Endothelial cell of umbilical vein (primary cell): Measurements from ENCODE around the gene GON4L. TPM values are rescaled to one million over a fixed set of nuclear protein-coding genes. Genes with fewer than 3 reads are reported as not detected.

ENCODE experiments used
- BruUV-seq: library from RNA; stranded (reverse); fragments of 400-500 nt; replicated peaks from 2 replicates; lab custom pipeline; 2021; lab: Mats Ljungman, UMichigan
- CTCF ChIA-PET: fragments of 300-600, 350-600 bp; sonication (Branson Sonifier 250); formaldehyde crosslinking; loops from one replicate; lab custom pipeline; 2021; ENCODE audit warnings: antibody characterized with exemption, inconsistent platforms; lab: Charles Lee
- POLR2A ChIA-PET: fragments of 300-600, 350-600 bp; sonication (Branson Sonifier 250); formaldehyde crosslinking; loops from one replicate; lab custom pipeline; 2021; ENCODE audit warnings: antibody characterized with exemption, inconsistent platforms; lab: Charles Lee
- DNase-seq: peaks from one replicate; pipeline ENCODE4 v3.0.0-alpha.2; 2011; ENCODE audit warnings: low read depth, low spot score
- FAIRE-seq: peaks from 2 replicates; lab custom pipeline; 2011; peaks lifted over from hg19 to GRCh38; lab: Jason Lieb, UNC
- H2AFZ ChIP-seq: 2 replicates; pipeline ENCODE4 v1.6.0; 2012; ENCODE audit warnings: low read depth, low read length, control low read depth, inconsistent platforms
- H3K27ac ChIP-seq: 2 replicates; pipeline ENCODE4 v1.5.1; 2011; ENCODE audit warnings: low read depth, mild to moderate bottlenecking, control low read depth, low read length, moderate library complexity; ENCODE audit not compliant: insufficient read depth
- H3K27me3 ChIP-seq, 2 experiments: 2 replicates each; pipeline versions ENCODE4 v1.6.0 to v1.6.1; 2011; ENCODE audit warnings: low read length in 2 of 2, mixed read lengths in 1 of 2; ENCODE audit not compliant: control insufficient read depth in 2 of 2, insufficient read depth in 2 of 2
- H3K36me3 ChIP-seq, 2 experiments: 2 replicates in 1 of 2; 3 replicates in 1 of 2; pipeline ENCODE4 v1.5.1; 2011; ENCODE audit warnings: low read length in 2 of 2, mild to moderate bottlenecking in 1 of 2, moderate library complexity in 1 of 2; ENCODE audit not compliant: control insufficient read depth in 2 of 2, insufficient read depth in 2 of 2; ENCODE audit errors: extremely low read depth in 1 of 2
- H3K4me1 ChIP-seq: 3 replicates; pipeline ENCODE4 v1.5.1; 2011; ENCODE audit warnings: mild to moderate bottlenecking, low read length; ENCODE audit not compliant: control insufficient read depth, insufficient read depth; ENCODE audit errors: extremely low read depth
- H3K4me2 ChIP-seq: 2 replicates; pipeline ENCODE4 v1.6.1; 2011; ENCODE audit warnings: low read length, control low read depth, mixed read lengths; ENCODE audit not compliant: insufficient read depth
- H3K4me3 ChIP-seq, 3 experiments: fragments of 200-600 bp in 1 of 3; sonication (generic), shearing (Covaris generic) in 1 of 3; replicated peaks in 1 of 3; 2 replicates each; pipeline ENCODE4 v1.5.1; 2011 to 2016; ENCODE audit warnings: control low read depth in 3 of 3, low read length in 3 of 3, mild to moderate bottlenecking in 2 of 3, inconsistent platforms in 1 of 3, low read depth in 1 of 3, moderate library complexity in 1 of 3; ENCODE audit not compliant: insufficient read depth in 1 of 3
- H3K79me2 ChIP-seq: 2 replicates; pipeline ENCODE4 v1.6.0; 2012; ENCODE audit warnings: low read length, inconsistent platforms; ENCODE audit not compliant: control insufficient read depth, insufficient read depth
- H3K9ac ChIP-seq: replicated peaks from 2 replicates; pipeline ENCODE3; 2011; ENCODE audit warnings: low read length, control low read depth; ENCODE audit not compliant: insufficient read depth; ENCODE audit errors: extremely low read depth
- H3K9me1 ChIP-seq: replicated peaks from 3 replicates; pipeline ENCODE4 v1.6.0; 2011; ENCODE audit warnings: mild to moderate bottlenecking, low read length; ENCODE audit not compliant: control insufficient read depth, insufficient read depth; ENCODE audit errors: extremely low read depth
- H3K9me3 ChIP-seq: replicated peaks from 2 replicates; pipeline ENCODE4 v1.5.1; 2012; ENCODE audit warnings: low read length, inconsistent platforms; ENCODE audit not compliant: control insufficient read depth, insufficient read depth
- H4K20me1 ChIP-seq: replicated peaks from 2 replicates; pipeline ENCODE3; 2011; ENCODE audit warnings: mild to moderate bottlenecking, low read length; ENCODE audit not compliant: control insufficient read depth, insufficient read depth; ENCODE audit errors: extremely low read depth
- CTCF ChIP-seq, 2 donors: IDR thresholded peaks; 1 replicate in 1 of 2; 2 replicates in 1 of 2; pipeline ENCODE4 v1.5.1; 2011; ENCODE audit warnings: low read length in 2 of 2, mild to moderate bottlenecking in 2 of 2, moderate library complexity in 2 of 2, control low read depth in 1 of 2, inconsistent platforms in 1 of 2, low read depth in 1 of 2; ENCODE audit not compliant: insufficient read depth in 1 of 2; ENCODE audit errors: extremely low read depth in 1 of 2
- EZH2 ChIP-seq: IDR thresholded peaks from 2 replicates; pipeline ENCODE4 v1.6.1; 2012; ENCODE audit warnings: borderline replicate concordance, low read depth, mild to moderate bottlenecking, moderate library complexity, low read length, inconsistent platforms; ENCODE audit not compliant: severe bottlenecking
- FOS ChIP-seq: IDR thresholded peaks from 2 replicates; pipeline ENCODE4 v1.6.1; 2011; ENCODE audit warnings: mild to moderate bottlenecking, low read length, moderate library complexity, borderline replicate concordance; ENCODE audit not compliant: insufficient read depth
- GATA2 ChIP-seq: IDR thresholded peaks from 2 replicates; pipeline ENCODE4 v1.7.0; 2011; ENCODE audit warnings: low read depth, mild to moderate bottlenecking, moderate library complexity, mixed read lengths, low read length; ENCODE audit not compliant: insufficient read length, insufficient read depth
- JUN ChIP-seq: IDR thresholded peaks from 2 replicates; pipeline ENCODE4 v1.6.1; 2011; ENCODE audit warnings: borderline replicate concordance, low read depth; ENCODE audit not compliant: insufficient read length, insufficient read depth
- MAX ChIP-seq: IDR thresholded peaks from 2 replicates; pipeline ENCODE4 v1.6.1; 2011; ENCODE audit not compliant: insufficient read depth, insufficient read length
- MYC ChIP-seq: IDR thresholded peaks from one replicate; pipeline ENCODE4 v1.6.1; 2011; ENCODE audit warnings: mild to moderate bottlenecking, low read depth, low read length
- POLR2A ChIP-seq: IDR thresholded peaks from 2 replicates; pipeline ENCODE4 v1.6.1; 2012; ENCODE audit warnings: low read depth, mild to moderate bottlenecking, control low read depth, low read length
- POLR2AphosphoS5 ChIP-seq: IDR thresholded peaks from 2 replicates; pipeline ENCODE4 v1.6.1; 2012; ENCODE audit warnings: low read depth, mild to moderate bottlenecking, control low read depth, low read length, moderate library complexity; ENCODE audit not compliant: insufficient read depth
- dilution Hi-C: fragments of 300-500 bp; cut with MboI; formaldehyde crosslinking; loops from one replicate; pipeline ENCODE4 v1.15.0; 2019; ENCODE audit warnings: low sequenced_read_pairs; ENCODE audit not compliant: extremely low pct_ligation_motif_present
- intact Hi-C: fragments of 100-400 bp; cut with micrococcal nuclease; formaldehyde crosslinking; loops from one replicate; pipeline ENCODE4 v1.10.0; 2022
- polyA plus RNA-seq, 4 experiments: library from polyadenylated mRNA; depleted of rRNA in 3 of 4; stranded (reverse) in 3 of 4; unstranded in 1 of 4; fragments of >200 nt; gene quantifications; 2 replicates each; pipeline versions ENCODE4 v1.2.1 to v1.2.3, GENCODE V29; 2011 to 2012; ENCODE audit warnings: missing spikeins in 1 of 4
- total RNA-seq: library from RNA; stranded (reverse); gene quantifications from 2 replicates; pipeline ENCODE4 v1.2.3, GENCODE V29; 2021

The GON4L gene
- total and polyA plus RNA-seq, 2 donors (not counting 3 experiments of a cell fraction or from before 2014, with no cell fraction given), result 30.5 to 58.7 TPM

GRCh38 chr1:155880950-155881349 is 23.9 kb upstream of the GON4L start:
- intact Hi-C loops (no loop called here), dilution Hi-C loops (no loop called here)

GRCh38 chr1:155880251-155880650 is 23.2 kb upstream of the GON4L start:
- Histone ChIP-seq H3K4me3 (no peak overlapping the region), H3K27ac (no peak overlapping the region), H3K27me3 (no peaks in the 10 kb centered on the region), H3K4me2 (no peak overlapping the region), H3K79me2 (no peaks in the 10 kb centered on the region), H2AFZ (no peak overlapping the region), H4K20me1 (no peaks in the 10 kb centered on the region), H3K4me1 (no peaks in the 10 kb centered on the region), H3K9me1 (no peaks in the 10 kb centered on the region), H3K9ac (no peak overlapping the region), H3K9me3 (no peaks in the 10 kb centered on the region), H3K36me3 (peaks cover 0 to 4% of the 10 kb centered on the region in 2 experiments)
- FAIRE-seq (no peak), DNase-seq (no peak)
- dilution Hi-C loops, result no loop called here
- ChIA-PET POLR2A (no interaction called here), CTCF (no interaction called here)
- intact Hi-C loops, result no loop called here
- no TSS peak for BruUV-seq
- no peak for TF ChIP-seq POLR2A
- no peak for TF ChIP-seq FOS
- TF ChIP-seq MYC, result no peak
- no peak for TF ChIP-seq MAX
- TF ChIP-seq GATA2, result no peak
- no peak for TF ChIP-seq CTCF (IDR thresholded peaks at IDR 0.05; ENCODE audit: extremely low read depth in 1 of 2, insufficient read depth in 1 of 2, low read depth in 1 of 2, low read length in 2 of 2)
- no peak for TF ChIP-seq JUN
- no peak for TF ChIP-seq POLR2AphosphoS5
- TF ChIP-seq EZH2, result no peak

More at GRCh38 chr1:155880950-155881349, 23.9 kb upstream of the GON4L start:
- CTCF ChIA-PET, result no interaction called here
- H3K36me3 ChIP-seq, result peaks cover 0 to 4% of the 10 kb centered on the region in 2 experiments
- H3K4me3 ChIP-seq, result no peak overlapping the region
- FAIRE-seq (no peak), DNase-seq (no peak)
- no peak overlapping the region for H2AFZ ChIP-seq
- H4K20me1 ChIP-seq, result no peaks in the 10 kb centered on the region
- H3K9me1 ChIP-seq, result no peaks in the 10 kb centered on the region
- H3K79me2 ChIP-seq, result no peaks in the 10 kb centered on the region
- no peak overlapping the region for H3K9ac ChIP-seq
- no peaks in the 10 kb centered on the region for H3K27me3 ChIP-seq
- H3K4me1 ChIP-seq, result no peaks in the 10 kb centered on the region
- H3K27ac ChIP-seq, result no peak overlapping the region
- POLR2A ChIA-PET, result no interaction called here
- no peak overlapping the region for H3K4me2 ChIP-seq
- BruUV-seq, result no TSS peak
- H3K9me3 ChIP-seq, result no peaks in the 10 kb centered on the region
- TF ChIP-seq MAX (no peak), GATA2 (no peak)
